ENCODE results near the gene ENOX2. TPM values are rescaled to one million over a fixed set of nuclear protein-coding genes. Genes with fewer than 3 reads are reported as not detected.

Gene ENOX2
- total RNA-seq, 4 donors from 2014 or later: 12.7 to 26.9 (median 21.4) TPM

DNA sequence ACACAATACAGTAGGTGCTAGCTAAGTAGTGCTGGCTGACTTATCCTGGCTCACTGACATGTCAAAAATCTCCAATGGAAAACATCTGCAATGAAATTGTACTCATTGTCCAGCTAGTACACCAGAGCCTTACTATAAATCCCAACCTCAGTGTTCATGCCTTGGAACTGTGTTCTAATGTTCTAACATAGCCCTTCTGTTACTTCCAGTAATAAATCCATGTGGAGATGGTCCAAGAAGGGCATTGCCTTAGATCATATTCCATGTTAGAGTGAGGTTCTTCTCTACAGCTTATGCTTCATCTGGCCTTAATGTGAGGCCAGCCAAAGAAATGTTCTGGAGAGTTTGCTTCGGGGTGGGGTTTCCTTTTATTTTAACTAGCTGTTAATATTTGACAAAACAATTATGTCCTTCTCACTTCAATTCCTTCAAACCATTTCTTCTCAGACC is 25.1 kb downstream of the ENOX2 start:
- TF ChIP-seq, protein P1, sequence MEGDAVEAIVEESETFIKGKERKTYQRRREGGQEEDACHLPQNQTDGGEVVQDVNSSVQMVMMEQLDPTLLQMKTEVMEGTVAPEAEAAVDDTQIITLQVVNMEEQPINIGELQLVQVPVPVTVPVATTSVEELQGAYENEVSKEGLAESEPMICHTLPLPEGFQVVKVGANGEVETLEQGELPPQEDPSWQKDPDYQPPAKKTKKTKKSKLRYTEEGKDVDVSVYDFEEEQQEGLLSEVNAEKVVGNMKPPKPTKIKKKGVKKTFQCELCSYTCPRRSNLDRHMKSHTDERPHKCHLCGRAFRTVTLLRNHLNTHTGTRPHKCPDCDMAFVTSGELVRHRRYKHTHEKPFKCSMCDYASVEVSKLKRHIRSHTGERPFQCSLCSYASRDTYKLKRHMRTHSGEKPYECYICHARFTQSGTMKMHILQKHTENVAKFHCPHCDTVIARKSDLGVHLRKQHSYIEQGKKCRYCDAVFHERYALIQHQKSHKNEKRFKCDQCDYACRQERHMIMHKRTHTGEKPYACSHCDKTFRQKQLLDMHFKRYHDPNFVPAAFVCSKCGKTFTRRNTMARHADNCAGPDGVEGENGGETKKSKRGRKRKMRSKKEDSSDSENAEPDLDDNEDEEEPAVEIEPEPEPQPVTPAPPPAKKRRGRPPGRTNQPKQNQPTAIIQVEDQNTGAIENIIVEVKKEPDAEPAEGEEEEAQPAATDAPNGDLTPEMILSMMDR (IDR thresholded peaks at IDR 0.05; ENCODE audit: low read depth): no peak

DNA sequence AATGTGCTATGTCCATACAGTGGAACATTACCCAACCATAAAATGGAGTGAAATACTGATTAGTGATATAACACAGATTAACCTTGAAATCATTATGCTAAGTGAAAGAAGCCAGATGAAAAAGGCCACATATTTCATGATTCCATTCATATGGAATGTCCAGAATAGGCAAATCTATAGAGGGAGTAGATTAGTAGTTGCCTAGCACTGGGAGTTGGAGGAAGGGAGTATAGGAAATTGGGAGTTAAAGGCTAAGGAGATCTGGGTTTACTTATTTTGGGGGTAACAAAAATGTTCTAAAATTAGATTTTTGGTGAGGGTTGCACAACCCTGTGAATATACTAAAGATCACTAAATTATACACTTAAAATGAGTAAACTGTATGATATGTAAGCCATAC is 26.8 kb downstream of the ENOX2 start:
- TF ChIP-seq, protein P1 (IDR thresholded peaks at IDR 0.05; ENCODE audit: low read depth): no peak

DNA sequence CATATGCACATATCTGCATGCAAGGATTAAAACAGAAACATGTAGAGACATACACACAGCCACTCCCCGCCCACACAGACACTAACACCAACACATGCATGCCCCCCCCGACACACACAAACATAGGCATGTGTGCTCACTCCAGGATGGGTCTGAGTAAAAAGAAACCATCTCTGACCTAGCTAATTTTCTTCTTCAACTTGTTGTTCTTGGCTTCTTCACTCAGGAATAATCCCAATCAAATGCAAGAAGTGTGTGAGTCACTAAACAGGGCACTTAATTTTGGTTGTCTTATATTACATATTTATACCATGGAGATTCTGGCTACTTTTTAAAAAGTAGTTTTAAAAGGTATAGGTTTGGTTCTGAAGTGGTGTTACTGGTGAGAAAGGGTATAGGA is 28.3 kb downstream of the ENOX2 start:
- TF ChIP-seq, protein P1 (IDR thresholded peaks at IDR 0.05; ENCODE audit: low read depth): no peak

GRCh38 chrX:130869239-130869638 is 33.8 kb downstream of the ENOX2 start:
- TF ChIP-seq, protein P1 (IDR thresholded peaks at IDR 0.05; ENCODE audit: low read depth): no peak

- TF ChIP-seq, protein P1 (IDR thresholded peaks at IDR 0.05; ENCODE audit: low read depth): no peak
Observed at GRCh38 chrX:130861462-130861861, 41.5 kb downstream of the ENOX2 start.

DNA sequence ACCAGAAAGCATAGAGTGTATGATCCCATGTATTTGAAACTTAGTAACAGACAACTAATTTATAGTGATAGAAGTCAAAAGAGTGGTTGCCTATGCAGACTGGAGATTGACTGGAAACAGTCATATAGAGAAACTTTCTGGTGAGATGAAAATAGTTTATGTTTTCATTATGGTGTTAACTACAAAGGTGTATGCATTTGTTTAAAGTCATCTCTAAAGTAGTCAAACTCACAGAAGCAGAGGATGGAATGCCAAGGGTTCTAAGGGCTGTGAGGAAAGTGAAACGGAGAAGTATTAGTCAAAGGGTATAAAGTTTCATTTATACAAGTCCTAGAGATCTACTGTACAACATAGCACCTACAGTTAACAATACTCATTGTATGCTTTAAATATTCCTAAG is 45.8 kb downstream of the ENOX2 start:
- TF ChIP-seq, protein P1 (IDR thresholded peaks at IDR 0.05; ENCODE audit: low read depth): no peak

DNA sequence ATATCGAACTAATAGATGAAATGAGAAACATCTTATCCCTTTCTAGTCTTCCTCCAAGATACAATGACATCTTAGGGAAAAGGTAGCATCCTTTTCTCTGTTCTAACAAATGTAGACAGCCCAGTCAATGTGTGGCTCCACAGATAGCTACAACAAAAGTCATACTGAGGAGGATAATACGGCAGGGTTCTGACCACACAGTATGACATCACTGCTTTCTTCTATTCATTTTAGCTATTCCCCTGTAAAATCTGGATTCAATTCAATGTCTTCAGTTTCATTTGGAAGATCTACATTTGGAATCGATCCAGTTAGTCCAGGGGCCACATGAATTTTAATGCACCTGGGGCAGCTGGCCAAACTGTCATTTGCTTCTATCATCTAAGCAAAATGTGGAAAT is 51.4 kb downstream of the ENOX2 start:
- TF ChIP-seq, protein P1 (IDR thresholded peaks at IDR 0.05; ENCODE audit: low read depth): no peak

Measured in subcutaneous adipose tissue (tissue), 4 donors.